Lower lobe of right lung (tissue), 2 donors: ENCODE results near the gene POU6F2. TPM values are rescaled to one million over a fixed set of nuclear protein-coding genes. Genes with fewer than 3 reads are reported as not detected.
"Not testable (repeated sequence)": the region's sequence is repeated elsewhere in the genome, so short reads cannot be mapped to it uniquely, and the experiment has no call there.

Experiments used
- ATAC-seq, 2 donors: fragments of 200-7000 bp; cut with Tn5 transposase; one replicate each; pipeline ENCODE4 v1.9.1; 2020 to 2022; ENCODE audit warnings: mild to moderate bottlenecking in 2 of 2, moderate library complexity in 2 of 2
- DNase-seq: peaks from one replicate; pipeline ENCODE4 v3.0.0-alpha.2; 2020
- H3K27ac ChIP-seq: fragments of 200-600 bp; one replicate; pipeline ENCODE4 v1.8.0; 2022
- H3K27me3 ChIP-seq: fragments of 200-600 bp; one replicate; pipeline ENCODE4 v1.8.0; 2022; ENCODE audit warnings: low read depth
- H3K36me3 ChIP-seq: fragments of 200-600 bp; one replicate; pipeline ENCODE4 v1.8.0; 2022; ENCODE audit warnings: mild to moderate bottlenecking
- H3K4me1 ChIP-seq: fragments of 200-600 bp; one replicate; pipeline ENCODE4 v1.8.0; 2022
- H3K4me3 ChIP-seq: fragments of 200-600 bp; one replicate; pipeline ENCODE4 v1.8.0; 2022; ENCODE audit warnings: mild to moderate bottlenecking
- H3K9me3 ChIP-seq: fragments of 200-600 bp; one replicate; pipeline ENCODE4 v1.8.0; 2022
- intact Hi-C: fragments of 100-400 bp; cut with DNase I; formaldehyde crosslinking; loops from one replicate; pipeline ENCODE4 v1.11.0; 2022
- total RNA-seq: library from RNA; stranded (reverse); fragmentation: NEBNext Ultra II Directional; extraction: Animal tissue kit (Norgen Biotek cat#: 25700); gene quantifications from one replicate; pipeline ENCODE4 v1.2.1, GENCODE V29; 2021
- TF ChIP-seq, protein P1 (sequence below): fragments of 200-600 bp; IDR thresholded peaks from one replicate; pipeline ENCODE4 v1.8.0; 2022; ENCODE audit warnings: antibody characterized with exemption, mild to moderate bottlenecking
- donor health status: DM: no; HTN: yes; CAD: no; lungs with severe emphysema.

The POU6F2 gene
- total RNA-seq, 1 donor from 2014 or later: not detected

DNA sequence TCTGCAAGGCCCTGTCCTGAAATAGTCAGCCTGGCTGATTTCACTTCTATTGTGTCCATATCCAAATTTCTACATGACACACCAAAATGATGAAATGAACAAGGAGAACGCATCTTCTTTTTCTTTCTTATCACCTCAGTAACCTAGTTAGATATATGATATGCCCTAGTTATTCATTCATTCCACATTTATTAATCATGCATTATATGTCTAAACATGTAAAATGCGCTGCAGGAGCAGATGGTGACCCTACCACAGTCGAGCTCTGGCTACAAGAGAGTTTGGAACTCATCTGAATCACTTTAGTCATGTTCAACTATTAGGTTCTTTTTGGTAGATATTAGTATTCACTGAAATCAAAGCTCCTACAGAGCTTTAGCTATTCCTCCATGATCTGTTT, 36.9 kb upstream of the POU6F2 start:
- Histone ChIP-seq H3K36me3 (no peaks in the 10 kb centered on the region), H3K4me3 (no peak overlapping the region), H3K27me3 (no peaks in the 10 kb centered on the region), H3K27ac (no peak overlapping the region), H3K9me3 (no peaks in the 10 kb centered on the region), H3K4me1 (no peaks in the 10 kb centered on the region)
- intact Hi-C loops: no loop called here
- TF ChIP-seq, protein P1, sequence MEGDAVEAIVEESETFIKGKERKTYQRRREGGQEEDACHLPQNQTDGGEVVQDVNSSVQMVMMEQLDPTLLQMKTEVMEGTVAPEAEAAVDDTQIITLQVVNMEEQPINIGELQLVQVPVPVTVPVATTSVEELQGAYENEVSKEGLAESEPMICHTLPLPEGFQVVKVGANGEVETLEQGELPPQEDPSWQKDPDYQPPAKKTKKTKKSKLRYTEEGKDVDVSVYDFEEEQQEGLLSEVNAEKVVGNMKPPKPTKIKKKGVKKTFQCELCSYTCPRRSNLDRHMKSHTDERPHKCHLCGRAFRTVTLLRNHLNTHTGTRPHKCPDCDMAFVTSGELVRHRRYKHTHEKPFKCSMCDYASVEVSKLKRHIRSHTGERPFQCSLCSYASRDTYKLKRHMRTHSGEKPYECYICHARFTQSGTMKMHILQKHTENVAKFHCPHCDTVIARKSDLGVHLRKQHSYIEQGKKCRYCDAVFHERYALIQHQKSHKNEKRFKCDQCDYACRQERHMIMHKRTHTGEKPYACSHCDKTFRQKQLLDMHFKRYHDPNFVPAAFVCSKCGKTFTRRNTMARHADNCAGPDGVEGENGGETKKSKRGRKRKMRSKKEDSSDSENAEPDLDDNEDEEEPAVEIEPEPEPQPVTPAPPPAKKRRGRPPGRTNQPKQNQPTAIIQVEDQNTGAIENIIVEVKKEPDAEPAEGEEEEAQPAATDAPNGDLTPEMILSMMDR: no peak
- no peak for ATAC-seq
- DNase-seq: no peak

DNA sequence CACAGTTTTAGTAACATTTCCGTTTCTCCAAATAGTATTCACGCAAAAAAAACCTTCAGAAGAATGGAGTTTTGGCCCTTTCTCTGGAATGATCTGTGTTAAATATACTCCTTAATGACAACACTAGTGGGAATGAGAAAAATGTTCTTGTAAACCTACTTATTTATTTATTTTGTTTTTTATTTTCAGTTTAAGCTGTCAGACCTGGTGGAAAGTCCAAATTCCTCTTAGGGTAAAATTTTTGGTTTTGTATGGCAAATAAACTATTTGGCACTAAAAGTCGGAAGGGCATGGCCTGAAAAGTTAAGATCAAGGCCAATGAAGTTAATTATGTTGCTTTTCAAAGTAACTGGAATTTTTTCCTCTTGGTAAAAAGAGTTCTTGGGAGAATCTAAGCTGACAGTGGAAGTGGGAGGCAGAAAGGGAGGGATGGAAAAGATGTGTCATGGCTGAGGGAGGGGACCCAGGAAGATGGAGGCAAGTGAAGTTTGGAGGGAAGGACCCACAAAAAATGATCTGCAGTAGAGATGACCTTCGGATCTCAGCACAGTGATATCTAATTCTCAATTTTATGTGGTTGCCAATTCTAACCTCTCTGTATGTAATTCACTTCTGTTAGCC, 35.2 kb upstream of the POU6F2 start:
- DNase-seq: no peak
- intact Hi-C loops: no loop called here
- H3K36me3 ChIP-seq: no peaks in the 10 kb centered on the region
- no peak for ATAC-seq
- no peaks in the 10 kb centered on the region for H3K27me3 ChIP-seq
- no peak overlapping the region for H3K27ac ChIP-seq
- no peaks in the 10 kb centered on the region for H3K4me1 ChIP-seq
- TF ChIP-seq, protein P1: no peak
- no peaks in the 10 kb centered on the region for H3K9me3 ChIP-seq
- H3K4me3 ChIP-seq: no peak overlapping the region

GRCh38 chr7:38947541-38947940, 30.2 kb upstream of the POU6F2 start:
- H3K27me3 ChIP-seq, H3K27ac ChIP-seq, H3K4me3 ChIP-seq, H3K36me3 ChIP-seq, H3K9me3 ChIP-seq, intact Hi-C loops, DNase-seq, ATAC-seq, H3K4me1 ChIP-seq: not testable (repeated sequence)

- H3K4me1 ChIP-seq: no peaks in the 10 kb centered on the region
- H3K36me3 ChIP-seq: no peaks in the 10 kb centered on the region
- intact Hi-C loops: no loop called here
- no peak overlapping the region for H3K4me3 ChIP-seq
- DNase-seq (no peak), ATAC-seq (no peak)
- TF ChIP-seq, protein P1: no peak
- no peaks in the 10 kb centered on the region for H3K9me3 ChIP-seq
- no peaks in the 10 kb centered on the region for H3K27me3 ChIP-seq
- H3K27ac ChIP-seq: no peak overlapping the region
These were observed 27.4 kb upstream of the POU6F2 start for GRCh38 chr7:38950309-38950708.

- H3K27me3 ChIP-seq: no peaks in the 10 kb centered on the region
- DNase-seq (no peak), ATAC-seq (peak in 1 of 2 donors; percentile 78)
- H3K4me1 ChIP-seq: no peaks in the 10 kb centered on the region
- H3K27ac ChIP-seq: no peak overlapping the region
- H3K4me3 ChIP-seq: no peak overlapping the region
- intact Hi-C loops: no loop called here
- no peaks in the 10 kb centered on the region for H3K9me3 ChIP-seq
- no peaks in the 10 kb centered on the region for H3K36me3 ChIP-seq
- TF ChIP-seq, protein P1: no peak
These were observed 26.5 kb upstream of the POU6F2 start for GRCh38 chr7:38951213-38951612.

GRCh38 chr7:38953227-38953626, 24.5 kb upstream of the POU6F2 start:
- Histone ChIP-seq H3K36me3 (no peaks in the 10 kb centered on the region), H3K9me3 (no peaks in the 10 kb centered on the region), H3K27ac (no peak overlapping the region), H3K4me3 (no peak overlapping the region), H3K4me1 (no peaks in the 10 kb centered on the region), H3K27me3 (no peaks in the 10 kb centered on the region)
- no peak for DNase-seq
- TF ChIP-seq, protein P1: no peak
- no peak for ATAC-seq
- intact Hi-C loops: no loop called here
